Measurements from ENCODE around the gene HHIPL2.
"Not testable (repeated sequence)": the region's sequence is repeated elsewhere in the genome, so short reads cannot be mapped to it uniquely, and the experiment has no call there.

HHIPL2 gene

GRCh38 chr1:222539951-222540597 is 7.8 kb downstream of the HHIPL2 start:
- no peak for DNase-seq

- no peak for DNase-seq
Measured at GRCh38 chr1:222535455-222535854, 12.4 kb downstream of the HHIPL2 start.

- no peak for DNase-seq
Measured at GRCh38 chr1:222530852-222531251, 17.1 kb downstream of the HHIPL2 start.

- no peak for DNase-seq
Measured at GRCh38 chr1:222529916-222530315, 18.0 kb downstream of the HHIPL2 start.

GRCh38 chr1:222529181-222529580 is 18.7 kb downstream of the HHIPL2 start:
- DNase-seq: no peak

- no peak for DNase-seq
Measured at GRCh38 chr1:222525951-222526350, 22.0 kb downstream of the HHIPL2 start.

- DNase-seq: no peak
Measured at GRCh38 chr1:222523852-222524251, 24.1 kb downstream of the HHIPL2 start.

GRCh38 chr1:222522105-222522915 is 25.6 kb downstream of the HHIPL2 start:
- DNase-seq: no peak

- no peak for DNase-seq
Measured at GRCh38 chr1:222521299-222522104, 26.4 kb downstream of the HHIPL2 start.

- DNase-seq: not testable (repeated sequence)
Measured at GRCh38 chr1:222489496-222489895, 58.4 kb downstream of the HHIPL2 start.

- DNase-seq: not testable (repeated sequence)
Measured at GRCh38 chr1:222487774-222488173, 60.1 kb downstream of the HHIPL2 start.

- DNase-seq: not testable (repeated sequence)
Measured at GRCh38 chr1:222484005-222484404, 63.9 kb downstream of the HHIPL2 start.

GRCh38 chr1:222479567-222479966 is 68.3 kb downstream of the HHIPL2 start:
- DNase-seq: not testable (repeated sequence)

GRCh38 chr1:222476436-222476835 is 71.5 kb downstream of the HHIPL2 start:
- DNase-seq: not testable (repeated sequence)

- DNase-seq: not testable (repeated sequence)
Measured at GRCh38 chr1:222473717-222474116, 74.2 kb downstream of the HHIPL2 start.

GRCh38 chr1:222472776-222473540 is 74.9 kb downstream of the HHIPL2 start:
- DNase-seq: not testable (repeated sequence)

Measured in COR-L47 (cell line).